WTC11 (cell line): ENCODE measurements around the gene BGN. TPM values are rescaled to one million over a fixed set of nuclear protein-coding genes. Genes with fewer than 3 reads are reported as not detected.

Experiments
- ATAC-seq: fragments of 200-7000 bp; cut with Tn5 transposase; 2 replicates; pipeline ENCODE4 v1.10.0; 2021; ENCODE audit warnings: mild to moderate bottlenecking, moderate library complexity
- CTCF ChIA-PET: fragments of 300-600 bp; sonication (Branson Sonifier 250); formaldehyde crosslinking; loops from one replicate; lab custom pipeline; 2021; ENCODE audit warnings: antibody characterized with exemption; lab: Charles Lee
- POLR2A ChIA-PET: fragments of 350-600 bp; sonication (Branson Sonifier 250); formaldehyde crosslinking; loops from one replicate; lab custom pipeline; 2021; ENCODE audit warnings: antibody characterized with exemption; lab: Charles Lee
- DNase-seq: peaks from one replicate; pipeline ENCODE4 v3.0.0; 2021; ENCODE audit warnings: low spot score
- H3K27ac Mint-ChIP-seq: 2 replicates; pipeline ENCODE4 v1.8.0; 2021; ENCODE audit warnings: mixed read lengths
- H3K27me3 Mint-ChIP-seq: 2 replicates; pipeline ENCODE4 v1.8.0; 2021; ENCODE audit warnings: low read depth, mild to moderate bottlenecking, moderate library complexity, mixed read lengths
- H3K36me3 Mint-ChIP-seq: 2 replicates; pipeline ENCODE4 v1.8.0; 2021; ENCODE audit warnings: mixed read lengths
- H3K4me1 Mint-ChIP-seq: 2 replicates; pipeline ENCODE4 v1.8.0; 2022; ENCODE audit warnings: mixed read lengths
- H3K4me3 Mint-ChIP-seq: 2 replicates; pipeline ENCODE4 v1.8.0; 2021; ENCODE audit warnings: mild to moderate bottlenecking, moderate library complexity, mixed read lengths
- H3K9me3 Mint-ChIP-seq: 2 replicates; pipeline ENCODE4 v1.8.0; 2021; ENCODE audit warnings: mixed read lengths
- ARID4B ChIP-seq: sonication (generic); formaldehyde crosslinking; IDR thresholded peaks from 2 replicates; pipeline ENCODE4 v1.8.0; 2023; ENCODE audit warnings: missing genetic modification reagents, mild to moderate bottlenecking, borderline replicate concordance
- FOXP1 ChIP-seq: sonication (generic); formaldehyde crosslinking; IDR thresholded peaks from 2 replicates; pipeline ENCODE4 v1.8.0; 2022; ENCODE audit warnings: missing genetic modification reagents, mild to moderate bottlenecking, moderate library complexity, borderline replicate concordance
- NFATC4 ChIP-seq: fragments of 250-450 bp; sonication (Bioruptor Pico); IDR thresholded peaks from 2 replicates; pipeline ENCODE4 v1.9.0; 2021; ENCODE audit warnings: mild to moderate bottlenecking
- PRDM15 ChIP-seq: sonication (generic); formaldehyde crosslinking; IDR thresholded peaks from 2 replicates; pipeline ENCODE4 v1.8.0; 2022; ENCODE audit warnings: missing genetic modification reagents
- SMAD4 ChIP-seq: sonication (generic); formaldehyde crosslinking; IDR thresholded peaks from 2 replicates; pipeline ENCODE4 v1.8.0; 2022; ENCODE audit warnings: mild to moderate bottlenecking, missing genetic modification reagents
- ZMAT4 ChIP-seq: fragments of 250-450 bp; sonication (Bioruptor Pico); IDR thresholded peaks from 2 replicates; pipeline ENCODE4 v1.9.0; 2021; ENCODE audit warnings: mild to moderate bottlenecking
- ZNF317 ChIP-seq: sonication (generic); formaldehyde crosslinking; IDR thresholded peaks from 2 replicates; pipeline ENCODE4 v1.8.1; 2023; ENCODE audit warnings: low read depth, mild to moderate bottlenecking, moderate library complexity, missing genetic modification reagents, borderline replicate concordance
- ZNF396 ChIP-seq: fragments of 250-450 bp; sonication (Bioruptor Pico); IDR thresholded peaks from 2 replicates; pipeline ENCODE4 v1.8.0; 2021; ENCODE audit warnings: mild to moderate bottlenecking, moderate library complexity, borderline replicate concordance
- total RNA-seq: library from RNA; stranded (reverse); gene quantifications from 3 replicates; pipeline ENCODE4 v1.2.3, GENCODE V29; 2021
- TF ChIP-seq, protein P1 (sequence below): sonication (generic); formaldehyde crosslinking; conservative IDR thresholded peaks from 2 replicates; pipeline ENCODE4 v1.8.1; 2023; ENCODE audit warnings: mild to moderate bottlenecking, low read depth, missing genetic modification reagents, moderate library complexity

BGN gene
- total RNA-seq, 1 experiment from 2014 or later: 1.8 TPM

DNA sequence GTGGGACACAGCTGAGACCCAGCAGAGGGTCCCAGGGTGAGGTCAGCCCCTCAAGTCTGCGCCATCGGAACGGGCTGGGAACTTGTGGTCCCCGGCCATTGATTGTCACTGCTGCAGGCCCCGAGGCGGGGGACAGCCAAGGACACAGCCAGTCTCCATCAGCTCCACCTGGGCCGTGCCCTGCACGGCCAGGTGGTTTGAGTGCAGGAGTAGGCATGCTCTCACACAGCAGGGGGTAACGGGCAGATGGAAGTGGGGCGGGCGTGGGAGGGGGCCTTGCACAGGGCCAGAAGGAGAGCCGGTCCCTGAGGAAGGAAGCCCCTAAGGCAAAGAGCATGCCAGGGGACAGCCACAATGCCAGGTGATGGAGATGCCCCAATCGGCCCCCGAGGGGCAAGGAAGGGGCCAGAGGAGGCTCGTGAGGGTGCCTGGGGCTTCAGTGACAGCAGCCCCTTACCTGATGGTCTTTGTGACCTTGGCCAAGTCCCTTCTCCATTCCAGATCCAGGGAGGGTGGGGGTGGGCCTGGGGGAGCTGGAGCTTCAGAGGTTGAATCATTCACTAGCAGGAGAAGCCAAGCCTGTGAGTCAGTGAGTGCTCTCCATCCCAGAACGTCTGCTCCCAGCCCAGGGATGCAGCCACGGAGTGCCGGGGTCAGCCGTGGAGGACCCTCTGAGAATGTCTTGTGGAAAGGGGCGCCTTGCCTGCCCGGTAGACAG lies 24.9 kb downstream of the BGN start:
- ATAC-seq (no peak), DNase-seq (no peak)
- TF ChIP-seq ZMAT4 (CRISPR knock-in tag) (no peak), NFATC4 (no peak), FOXP1 (CRISPR knock-in tag) (no peak), ARID4B (CRISPR knock-in tag) (no peak), ZNF317 (CRISPR knock-in tag) (no peak), SMAD4 (CRISPR knock-in tag) (no peak)
- TF ChIP-seq, protein P1, sequence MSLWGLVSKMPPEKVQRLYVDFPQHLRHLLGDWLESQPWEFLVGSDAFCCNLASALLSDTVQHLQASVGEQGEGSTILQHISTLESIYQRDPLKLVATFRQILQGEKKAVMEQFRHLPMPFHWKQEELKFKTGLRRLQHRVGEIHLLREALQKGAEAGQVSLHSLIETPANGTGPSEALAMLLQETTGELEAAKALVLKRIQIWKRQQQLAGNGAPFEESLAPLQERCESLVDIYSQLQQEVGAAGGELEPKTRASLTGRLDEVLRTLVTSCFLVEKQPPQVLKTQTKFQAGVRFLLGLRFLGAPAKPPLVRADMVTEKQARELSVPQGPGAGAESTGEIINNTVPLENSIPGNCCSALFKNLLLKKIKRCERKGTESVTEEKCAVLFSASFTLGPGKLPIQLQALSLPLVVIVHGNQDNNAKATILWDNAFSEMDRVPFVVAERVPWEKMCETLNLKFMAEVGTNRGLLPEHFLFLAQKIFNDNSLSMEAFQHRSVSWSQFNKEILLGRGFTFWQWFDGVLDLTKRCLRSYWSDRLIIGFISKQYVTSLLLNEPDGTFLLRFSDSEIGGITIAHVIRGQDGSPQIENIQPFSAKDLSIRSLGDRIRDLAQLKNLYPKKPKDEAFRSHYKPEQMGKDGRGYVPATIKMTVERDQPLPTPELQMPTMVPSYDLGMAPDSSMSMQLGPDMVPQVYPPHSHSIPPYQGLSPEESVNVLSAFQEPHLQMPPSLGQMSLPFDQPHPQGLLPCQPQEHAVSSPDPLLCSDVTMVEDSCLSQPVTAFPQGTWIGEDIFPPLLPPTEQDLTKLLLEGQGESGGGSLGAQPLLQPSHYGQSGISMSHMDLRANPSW (CRISPR knock-in tag): no peak
- no peak overlapping the region for H3K27ac Mint-ChIP-seq
- no peak overlapping the region for H3K4me3 Mint-ChIP-seq
- 0 out of 2 replicates have a peak, but pooled peaks cover 3% of the 10 kb centered on the region for H3K4me1 Mint-ChIP-seq
- CTCF ChIA-PET: interaction anchor here (0.9 to 1.0 kb wide), 2 partner anchors 10 to 12 kb away, joined by 3 to 4 read pairs; no protein-coding TSS in a partner anchor
- peaks cover 37% of the 10 kb centered on the region for H3K27me3 Mint-ChIP-seq
- POLR2A ChIA-PET: no interaction called here
- no peaks in the 10 kb centered on the region for H3K36me3 Mint-ChIP-seq
- H3K9me3 Mint-ChIP-seq: no peaks in the 10 kb centered on the region

GRCh38 chrX:153520287-153520917 lies 25.6 kb downstream of the BGN start:
- H3K36me3 Mint-ChIP-seq: no peaks in the 10 kb centered on the region
- DNase-seq (no peak), ATAC-seq (no peak)
- 0 out of 2 replicates have a peak, but pooled peaks cover 3% of the 10 kb centered on the region for H3K4me1 Mint-ChIP-seq
- peaks cover 37% of the 10 kb centered on the region for H3K27me3 Mint-ChIP-seq
- H3K4me3 Mint-ChIP-seq: no peak overlapping the region
- POLR2A ChIA-PET: no interaction called here
- no peaks in the 10 kb centered on the region for H3K9me3 Mint-ChIP-seq
- TF ChIP-seq ZNF396 (CRISPR knock-in tag) (no peak), PRDM15 (CRISPR knock-in tag) (peak; percentile 72)
- H3K27ac Mint-ChIP-seq: no peak overlapping the region
- CTCF ChIA-PET: interaction anchor here (0.9 to 1.0 kb wide), 2 partner anchors 9 to 59 kb away, joined by 3 to 4 read pairs; no protein-coding TSS in a partner anchor
